Heart left ventricle (tissue), 13 donors: ENCODE results near the gene XPO6.

ENCODE experiments used
- CTCF ChIP-seq, 12 donors: fragments of 200-600 bp; sonication (generic) in 4 of 12; IDR thresholded peaks; one replicate each; pipeline versions ENCODE4 v1.5.0 to v1.8.0; 2018 to 2022; ENCODE audit warnings: antibody characterized with exemption in 12 of 12, mild to moderate bottlenecking in 5 of 12
- POLR2A ChIP-seq, 2 donors: fragments of 450-650 bp; IDR thresholded peaks; one replicate each; pipeline ENCODE4 v1.6.1; 2017; ENCODE audit warnings: antibody characterized with exemption in 2 of 2, mild to moderate bottlenecking in 2 of 2, moderate library complexity in 2 of 2
- donor health status: ischemic (EF 13 %, LVEDD 7.1; RV severe dilation, severe dysfunction).
- donor health status: DM: no; HTN: yes; CAD: no.
- donor health status: DM: no; HTN: no; CAD: no.
- donor health status: ischemic (EF 25% LVEDD 6.9; RV normal size, moderate dysfunction).
- donor health status: ischemic (EF 25% LVEDD 5.7; RV mildly dilated, moderate dysfunction).
- donor health status: ischemic (EF 35%, LVEDD 5.7; RV mildly dilated, moderate dysfunction).
- donor health status: nonischemic (EF 11% LVEDD 7.7; RV severe dilation, severe dysfunction).
- donor health status: DM: yes; HTN: yes; CAD: no.
- donor health status: PGD.
- donor health status: ischemic (EF 29% LVEDD 5.4; RV normal size, mild dysfunction).
- donor health status: nonischemic (EF 23%, LVEDD 6.1; RV moderate dilation, normal function).

DNA sequence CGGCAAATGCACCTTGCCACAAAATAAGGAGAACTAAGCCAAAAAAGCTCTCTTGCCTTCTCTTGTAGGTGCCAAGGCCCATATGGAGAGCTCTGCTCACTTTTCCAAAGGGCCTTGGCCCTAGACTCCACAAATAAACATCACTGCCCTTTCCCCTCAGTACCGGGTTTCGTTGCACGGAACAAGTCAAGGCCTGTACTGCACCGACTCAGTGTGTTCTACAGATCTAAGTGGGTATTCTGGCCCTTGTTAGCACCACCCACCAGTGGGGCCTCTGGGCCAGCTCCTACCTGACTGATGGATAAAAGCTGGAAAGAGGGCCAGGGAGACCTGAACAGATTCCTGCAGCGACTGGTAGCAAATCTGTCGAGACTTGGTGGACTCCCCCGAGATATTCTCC lies 104.5 kb downstream of the XPO6 start:
- TF ChIP-seq POLR2A (IDR thresholded peaks at IDR 0.05) = no peak
- TF ChIP-seq CTCF (IDR thresholded peaks at IDR 0.05) = no peak
